Renal pelvis (tissue), 4 donors: Measurements from ENCODE around the gene IFT20. TPM values are rescaled to one million over a fixed set of nuclear protein-coding genes. Genes with fewer than 3 reads are reported as not detected.
A peak's percentile ranks its signal among the peaks of the same experiment; 100 is the strongest.
"Not testable (repeated sequence)": the region's sequence is repeated elsewhere in the genome, so short reads cannot be mapped to it uniquely, and the experiment has no call there.

Experiments
- DNase-seq: peaks from one replicate; pipeline ENCODE4 v3.0.0-alpha.2; 2013
- polyA plus RNA-seq, 3 donors: library from polyadenylated mRNA; unstranded; fragments of 120-200 nt; gene quantifications; one replicate each; pipeline ENCODE4 v1.2.1, GENCODE V29; 2013; ENCODE audit not compliant: insufficient read length in 3 of 3

The IFT20 gene
- polyA plus RNA-seq, 3 donors: 50.6 to 58.9 (median 54.0) TPM

GRCh38 chr17:28318759-28319597 lies 16.3 kb downstream of the IFT20 start, which contains the start of gene TMEM97:
Gene TMEM97 (plus strand): TSS chr17:28319200. CDS start chr17:28319240, 40 bp downstream.
- peak; percentile 95 for DNase-seq

DNA sequence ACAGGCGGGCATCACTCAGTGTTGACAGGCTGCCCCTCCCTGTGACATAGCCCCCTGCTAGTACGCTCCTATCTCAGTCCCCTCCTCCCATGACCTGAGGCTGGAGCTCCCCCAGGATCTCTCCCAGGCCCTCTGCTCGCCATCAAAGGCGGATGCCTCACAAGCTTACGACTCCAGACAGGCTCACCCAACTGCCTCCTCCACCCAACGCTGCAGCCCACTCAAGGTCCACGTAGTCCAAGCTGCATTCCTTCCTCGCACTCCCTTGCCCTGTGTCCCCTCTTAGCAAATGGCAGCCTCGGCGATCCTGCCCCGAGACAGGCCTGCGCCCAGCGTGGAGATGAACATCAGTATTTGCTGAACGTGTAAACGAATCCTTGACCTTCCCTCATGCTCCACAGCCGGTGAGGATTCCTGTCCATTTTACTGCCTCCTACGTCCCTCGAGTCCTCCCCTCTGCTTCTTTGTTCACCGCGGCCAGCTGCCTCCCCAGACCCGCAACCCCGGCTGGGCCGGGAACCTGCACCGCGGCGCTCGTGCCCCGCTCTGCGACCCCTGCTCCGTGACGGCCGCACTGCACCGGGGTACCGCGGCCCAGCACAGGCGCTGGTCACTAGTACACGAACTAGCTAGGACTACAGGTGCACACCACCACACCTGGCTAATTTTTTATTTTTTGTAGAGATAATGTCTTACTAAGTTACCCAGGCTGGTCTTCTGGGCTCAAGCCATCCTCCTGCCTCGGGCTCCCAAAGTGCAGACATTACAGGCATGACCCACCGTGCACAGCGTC lies 17.1 kb downstream of the IFT20 start:
- no peak for DNase-seq

- DNase-seq: no peak
These were observed 17.9 kb downstream of the IFT20 start for GRCh38 chr17:28317099-28317965.

GRCh38 chr17:28315846-28316705 lies 19.2 kb downstream of the IFT20 start:
- DNase-seq: no peak

GRCh38 chr17:28313841-28314240 lies 21.4 kb downstream of the IFT20 start:
- no peak for DNase-seq

DNA sequence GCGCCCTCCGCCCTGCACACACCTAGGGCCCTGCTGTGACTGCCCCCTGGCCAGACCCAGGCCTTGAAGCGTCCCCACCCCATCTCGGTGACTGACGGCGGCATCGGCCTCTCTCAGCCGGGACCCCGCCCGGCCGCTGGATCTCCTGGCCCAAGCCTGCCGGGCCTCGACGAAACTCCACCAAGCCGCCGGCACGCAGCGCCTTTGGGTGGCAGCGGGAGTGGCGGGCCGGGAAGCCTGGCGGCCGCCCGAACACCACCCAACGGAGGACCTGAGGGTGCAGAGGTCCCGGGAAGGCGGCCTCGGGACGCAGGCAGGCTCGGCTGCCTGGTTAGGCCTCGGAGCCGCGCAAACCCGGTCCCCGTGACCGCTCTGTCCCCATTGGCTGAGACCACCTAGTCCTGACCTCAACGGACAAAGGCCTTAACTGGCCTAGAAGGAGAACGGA lies 28.3 kb downstream of the IFT20 start:
- DNase-seq: no peak

- no peak for DNase-seq
These were observed 36.8 kb downstream of the IFT20 start for GRCh38 chr17:28298449-28298848.

- no peak for DNase-seq
These were observed 39.3 kb downstream of the IFT20 start for GRCh38 chr17:28295677-28296578.

DNA sequence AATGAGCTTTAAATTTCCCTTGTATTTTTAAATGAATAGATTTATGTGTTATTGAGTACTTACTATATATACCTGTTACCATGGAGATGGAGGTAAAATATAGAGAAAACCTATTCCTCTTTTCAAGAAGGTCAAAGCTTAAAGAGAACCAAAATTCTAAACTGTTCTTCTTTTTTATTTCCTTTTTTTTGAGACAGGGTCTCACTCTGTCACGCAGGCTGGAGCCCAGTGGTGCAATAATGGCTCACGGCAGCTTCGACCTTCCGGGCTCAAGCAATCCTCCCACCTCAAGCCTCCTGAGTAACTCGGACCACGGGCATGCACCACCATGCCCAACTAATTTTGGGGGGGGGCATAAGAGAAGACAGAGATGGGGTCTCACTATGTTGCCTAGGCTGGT lies 41.3 kb downstream of the IFT20 start:
- DNase-seq: no peak

DNA sequence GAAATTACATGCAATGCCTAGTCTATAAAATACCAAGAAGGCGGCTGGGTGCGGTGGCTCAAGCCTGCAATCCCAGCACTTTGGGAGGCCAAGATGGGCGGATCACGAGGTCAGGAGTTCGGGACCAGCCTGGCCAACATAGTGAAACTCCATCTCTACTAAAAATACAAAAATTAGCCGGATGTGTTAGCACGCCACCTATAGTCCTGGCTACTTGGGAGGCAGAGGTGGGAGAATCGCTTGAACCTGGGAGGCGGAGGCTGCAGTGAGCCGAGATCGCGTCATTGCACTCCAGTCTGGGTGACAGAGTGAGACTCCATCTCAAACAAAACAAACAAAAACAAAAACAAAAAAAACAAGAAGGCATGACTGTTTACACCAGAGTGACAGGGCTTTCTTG lies 42.4 kb downstream of the IFT20 start:
- DNase-seq: not testable (repeated sequence)

GRCh38 chr17:28291780-28292330 lies 43.4 kb downstream of the IFT20 start:
- no peak for DNase-seq

DNA sequence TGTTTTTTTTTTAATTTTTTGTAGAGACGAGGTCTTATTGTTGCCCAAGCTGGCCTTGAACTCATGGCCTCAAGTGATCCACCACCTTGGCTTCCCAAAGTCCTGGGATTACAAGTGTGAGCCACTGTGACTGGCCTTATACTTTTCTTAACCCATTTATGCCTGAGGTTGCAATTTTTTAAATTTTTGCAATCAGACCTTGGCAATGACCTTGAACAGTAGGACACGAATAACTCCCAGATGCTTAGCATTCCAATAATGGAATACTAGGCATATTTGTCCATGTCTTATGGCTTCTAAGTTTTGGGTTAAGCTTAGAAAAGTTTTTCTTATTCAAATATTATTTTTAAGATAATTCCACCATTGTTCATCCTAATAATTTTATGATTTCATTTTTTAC lies 44.6 kb downstream of the IFT20 start:
- no peak for DNase-seq

- no peak for DNase-seq
These were observed 49.3 kb downstream of the IFT20 start for GRCh38 chr17:28285965-28286364.

DNA sequence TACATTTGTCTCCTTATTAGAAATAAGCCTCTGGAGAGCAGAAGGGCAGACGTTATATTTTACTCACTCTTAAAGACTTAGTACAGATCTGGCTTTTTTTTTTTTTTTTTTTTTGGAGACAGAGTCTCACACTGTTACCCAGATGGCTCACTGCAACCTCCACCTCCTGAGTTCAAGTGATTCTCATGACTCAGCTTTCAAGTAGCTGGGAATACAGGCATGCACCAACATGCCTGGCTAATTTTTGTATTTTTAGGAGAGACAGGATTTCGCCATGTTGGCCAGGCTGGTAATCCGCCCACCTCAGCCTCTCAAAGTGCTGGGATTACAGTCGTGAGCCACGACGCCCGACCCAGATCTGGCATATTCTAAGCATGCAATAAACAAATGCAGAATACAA lies 52.7 kb downstream of the IFT20 start:
- no peak for DNase-seq

DNA sequence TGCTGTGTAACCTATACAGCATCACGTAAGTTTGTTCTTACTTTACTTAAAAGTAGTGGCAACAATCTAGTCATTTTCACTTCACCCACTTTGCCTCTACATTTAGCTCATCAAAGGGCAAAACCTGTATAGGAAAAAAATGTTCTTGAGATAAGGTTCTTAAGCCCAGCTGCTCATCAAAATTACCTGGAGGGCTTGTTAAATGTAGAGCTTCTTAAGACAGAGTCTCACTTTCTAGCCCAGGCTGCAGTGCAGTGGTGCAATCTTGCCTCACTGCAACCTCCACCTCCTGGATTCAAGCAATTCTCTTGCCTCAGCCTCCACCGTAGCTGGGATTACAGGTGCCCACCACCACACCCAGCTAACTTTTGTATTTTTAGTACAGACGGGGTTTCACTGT lies 54.4 kb downstream of the IFT20 start:
- DNase-seq: no peak

DNA sequence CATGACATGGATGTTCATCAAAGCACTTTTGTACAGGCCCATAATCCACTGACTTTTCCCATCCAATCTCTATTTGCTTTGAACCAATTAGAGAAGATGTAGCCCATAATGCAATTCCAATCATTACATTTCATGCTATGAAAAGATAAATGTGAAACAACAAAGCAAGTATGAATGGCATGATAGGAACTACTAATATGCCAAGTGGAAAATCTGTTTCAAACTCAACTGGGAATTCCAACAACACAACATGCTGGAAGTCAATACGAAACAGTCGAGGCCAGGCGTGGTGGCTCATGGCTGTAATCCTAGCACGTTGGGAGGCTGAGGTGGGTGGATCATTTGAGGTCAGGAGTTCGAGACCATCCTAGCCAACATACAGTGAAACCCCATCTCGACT lies 55.9 kb downstream of the IFT20 start:
- no peak for DNase-seq
